Measurements from ENCODE around the gene OR52B2.

- TF ChIP-seq GABPA (IDR thresholded peaks at IDR 0.05 in 1 of 2, conservative IDR thresholded peaks at IDR 0.05 in 1 of 2) (no peak), CTCF (IDR thresholded peaks at IDR 0.05; ENCODE audit: low read depth, low read length, missing input control) (no peak), YY1 (IDR thresholded peaks at IDR 0.05) (no peak), ATF3 (IDR thresholded peaks at IDR 0.05) (no peak), EGR1 (IDR thresholded peaks at IDR 0.05; ENCODE audit: low read depth in 2 of 2) (no peak), JUND (IDR thresholded peaks at IDR 0.05) (no peak), HNF4A (conservative IDR thresholded peaks at IDR 0.05) (no peak), RAD21 (IDR thresholded peaks at IDR 0.05) (no peak), FOXA1 (IDR thresholded peaks at IDR 0.05) (no peak)
- TF ChIP-seq, protein P1, sequence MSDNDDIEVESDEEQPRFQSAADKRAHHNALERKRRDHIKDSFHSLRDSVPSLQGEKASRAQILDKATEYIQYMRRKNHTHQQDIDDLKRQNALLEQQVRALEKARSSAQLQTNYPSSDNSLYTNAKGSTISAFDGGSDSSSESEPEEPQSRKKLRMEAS (IDR thresholded peaks at IDR 0.05): no peak
Observed at GRCh38 chr11:6170226-6170625, at the start of gene OR52B2.
